GM12878 (cell line): ENCODE data around the gene CUL4A. TPM values are rescaled to one million over a fixed set of nuclear protein-coding genes. Genes with fewer than 3 reads are reported as not detected.

Experiments
- ATF7 ChIP-seq: fragments of 450-650 bp; IDR thresholded peaks from 2 replicates; pipeline ENCODE4 v1.6.1; 2016; ENCODE audit warnings: low read depth, mild to moderate bottlenecking
- BHLHE40 ChIP-seq, 2 experiments: fragments of 450-650 bp in 1 of 2; IDR thresholded peaks; 2 replicates each; pipeline ENCODE4 v1.6.1; 2011 to 2017; ENCODE audit warnings: low read depth in 2 of 2, borderline replicate concordance in 1 of 2, improper control_type of control experiment in 1 of 2, low read length in 1 of 2, mild to moderate bottlenecking in 1 of 2
- CHD1 ChIP-seq: IDR thresholded peaks from 2 replicates; pipeline ENCODE4 v1.6.1; 2012; ENCODE audit warnings: low read depth, low read length, improper control_type of control experiment
- ETV6 ChIP-seq, 2 experiments: fragments of 450-650 bp in 1 of 2; IDR thresholded peaks in 1 of 2; conservative IDR thresholded peaks in 1 of 2; 2 replicates each; pipeline ENCODE4 v1.6.1; 2014; ENCODE audit warnings: antibody characterized with exemption in 1 of 2, borderline replicate concordance in 1 of 2, low read depth in 1 of 2, mild to moderate bottlenecking in 1 of 2, moderate library complexity in 1 of 2
- EZH2 ChIP-seq: IDR thresholded peaks from 2 replicates; pipeline ENCODE4 v1.6.1; 2012; ENCODE audit warnings: low read depth, mild to moderate bottlenecking, control low read depth, inconsistent platforms, low read length, borderline replicate concordance; ENCODE audit not compliant: control insufficient read depth
- HSF1 ChIP-seq: fragments of 150-350 bp; IDR thresholded peaks from 2 replicates; pipeline ENCODE4 v1.6.1; 2014; ENCODE audit warnings: mild to moderate bottlenecking, low read depth, low read length
- IKZF2 ChIP-seq, 2 experiments: fragments of 450-650 bp; IDR thresholded peaks; 2 replicates each; pipeline ENCODE4 v1.6.1; 2017; ENCODE audit warnings: mild to moderate bottlenecking in 2 of 2, moderate library complexity in 2 of 2
- JUNB ChIP-seq: IDR thresholded peaks from 2 replicates; pipeline ENCODE4 v1.6.1; 2016; ENCODE audit warnings: antibody characterized with exemption, mild to moderate bottlenecking
- MEF2A ChIP-seq: IDR thresholded peaks from 2 replicates; pipeline ENCODE4 v1.6.1; 2011; ENCODE audit warnings: low read depth, mild to moderate bottlenecking, low read length, moderate library complexity; ENCODE audit not compliant: insufficient read depth
- MTA3 ChIP-seq: IDR thresholded peaks from 2 replicates; pipeline ENCODE4 v1.6.1; 2012; ENCODE audit warnings: low read length, inconsistent platforms, borderline replicate concordance
- NR2C1 ChIP-seq: fragments of 450-650 bp; IDR thresholded peaks from 2 replicates; pipeline ENCODE4 v1.6.1; 2017; ENCODE audit warnings: antibody characterized with exemption, mild to moderate bottlenecking, moderate library complexity
- PAX5 ChIP-seq: IDR thresholded peaks from 2 replicates; pipeline ENCODE4 v1.6.1; 2011; ENCODE audit warnings: low read depth, low read length, borderline replicate concordance
- POU2F2 ChIP-seq: IDR thresholded peaks from 3 replicates; pipeline ENCODE4 v1.6.1; 2011; ENCODE audit warnings: low read depth, mild to moderate bottlenecking, low read length, borderline replicate concordance
- RAD51 ChIP-seq: fragments of 450-650 bp; IDR thresholded peaks from 2 replicates; pipeline ENCODE4 v1.6.1; 2016; ENCODE audit warnings: moderate library complexity, mild to moderate bottlenecking, inconsistent platforms
- RELB ChIP-seq: fragments of 450-650 bp; IDR thresholded peaks from 2 replicates; pipeline ENCODE4 v1.6.1; 2017; ENCODE audit warnings: low read depth, mild to moderate bottlenecking, moderate library complexity
- SP1 ChIP-seq: IDR thresholded peaks from one replicate; pipeline ENCODE4 v1.6.1; 2011; ENCODE audit warnings: low read depth, low read length
- SUZ12 ChIP-seq: fragments of 200-600 bp; sonication (generic); IDR thresholded peaks from one replicate; pipeline ENCODE4 v1.6.1; 2018; ENCODE audit warnings: antibody characterized with exemption, mild to moderate bottlenecking; ENCODE audit not compliant: unreplicated experiment
- ZBED1 ChIP-seq: IDR thresholded peaks from 2 replicates; pipeline ENCODE4 v1.6.1; 2016; ENCODE audit warnings: borderline replicate concordance
- ZSCAN29 ChIP-seq: fragments of 450-650 bp; IDR thresholded peaks from 2 replicates; pipeline ENCODE4 v1.6.1; 2017; ENCODE audit warnings: mild to moderate bottlenecking, moderate library complexity
- polyA plus RNA-seq, 11 experiments: library from polyadenylated mRNA; depleted of rRNA in 4 of 11; unstranded in 6 of 11; stranded (reverse) in 5 of 11; fragments of >200 nt; fragmentation: Nextera tagmentation in 4 of 11; fragmentation: Illumina TruSeq in 1 of 11; extraction: Ambion mirVana in 4 of 11; extraction: Trizol in 1 of 11; gene quantifications; 1 replicate in 1 of 11; 2 replicates in 10 of 11; pipeline versions ENCODE4 v1.2.1 to v1.2.3, GENCODE V29; 2011 to 2016; ENCODE audit warnings: inconsistent platforms in 2 of 11, missing spikeins in 2 of 11, low read depth in 1 of 11
- total RNA-seq, 4 experiments: library from RNA; depleted of rRNA in 3 of 4; stranded (reverse); fragments of >200 nt in 3 of 4; fragmentation: Illumina TruSeq in 1 of 4; extraction: Trizol in 1 of 4; gene quantifications; 2 replicates each; pipeline versions ENCODE4 v1.2.1 to v1.2.3, GENCODE V29; 2013 to 2021
- TF ChIP-seq, protein P1 (sequence below): fragments of 150-350 bp; IDR thresholded peaks from 2 replicates; pipeline ENCODE4 v1.6.1; 2016; ENCODE audit warnings: low read depth, low read length

CUL4A gene
- total and polyA plus RNA-seq, 10 of the 15 experiments (the other 5 are each of a cell fraction or from before 2014, with no cell fraction given) = 19.7 to 74.3 (median 55.6) TPM

- no peak for TF ChIP-seq HSF1
- no peak for TF ChIP-seq MTA3
- no peak for TF ChIP-seq NR2C1
- TF ChIP-seq EZH2 = no peak
- TF ChIP-seq ZBED1 = no peak
- TF ChIP-seq, protein P1, sequence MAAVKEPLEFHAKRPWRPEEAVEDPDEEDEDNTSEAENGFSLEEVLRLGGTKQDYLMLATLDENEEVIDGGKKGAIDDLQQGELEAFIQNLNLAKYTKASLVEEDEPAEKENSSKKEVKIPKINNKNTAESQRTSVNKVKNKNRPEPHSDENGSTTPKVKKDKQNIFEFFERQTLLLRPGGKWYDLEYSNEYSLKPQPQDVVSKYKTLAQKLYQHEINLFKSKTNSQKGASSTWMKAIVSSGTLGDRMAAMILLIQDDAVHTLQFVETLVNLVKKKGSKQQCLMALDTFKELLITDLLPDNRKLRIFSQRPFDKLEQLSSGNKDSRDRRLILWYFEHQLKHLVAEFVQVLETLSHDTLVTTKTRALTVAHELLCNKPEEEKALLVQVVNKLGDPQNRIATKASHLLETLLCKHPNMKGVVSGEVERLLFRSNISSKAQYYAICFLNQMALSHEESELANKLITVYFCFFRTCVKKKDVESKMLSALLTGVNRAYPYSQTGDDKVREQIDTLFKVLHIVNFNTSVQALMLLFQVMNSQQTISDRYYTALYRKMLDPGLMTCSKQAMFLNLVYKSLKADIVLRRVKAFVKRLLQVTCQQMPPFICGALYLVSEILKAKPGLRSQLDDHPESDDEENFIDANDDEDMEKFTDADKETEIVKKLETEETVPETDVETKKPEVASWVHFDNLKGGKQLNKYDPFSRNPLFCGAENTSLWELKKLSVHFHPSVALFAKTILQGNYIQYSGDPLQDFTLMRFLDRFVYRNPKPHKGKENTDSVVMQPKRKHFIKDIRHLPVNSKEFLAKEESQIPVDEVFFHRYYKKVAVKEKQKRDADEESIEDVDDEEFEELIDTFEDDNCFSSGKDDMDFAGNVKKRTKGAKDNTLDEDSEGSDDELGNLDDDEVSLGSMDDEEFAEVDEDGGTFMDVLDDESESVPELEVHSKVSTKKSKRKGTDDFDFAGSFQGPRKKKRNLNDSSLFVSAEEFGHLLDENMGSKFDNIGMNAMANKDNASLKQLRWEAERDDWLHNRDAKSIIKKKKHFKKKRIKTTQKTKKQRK = no peak
- TF ChIP-seq SP1 = no peak
- TF ChIP-seq BHLHE40 (IDR thresholded peaks at IDR 0.05; ENCODE audit: borderline replicate concordance in 1 of 2, low read depth in 2 of 2, low read length in 1 of 2) = peak; percentile 87 to 94
- TF ChIP-seq PAX5 = peak; percentile 27; the same call in 1 of the 2 replicates
- TF ChIP-seq ATF7 = peak; percentile 69; the same call in 1 of the 2 replicates
- no peak for TF ChIP-seq ETV6 (conservative IDR thresholded peaks at IDR 0.05 in 1 of 2, IDR thresholded peaks at IDR 0.05 in 1 of 2; ENCODE audit: borderline replicate concordance in 1 of 2, low read depth in 1 of 2)
- TF ChIP-seq CHD1 = no peak
- TF ChIP-seq ZSCAN29 = no peak
- TF ChIP-seq RELB = peak; percentile 48; the same call in 1 of the 2 replicates
- no peak for TF ChIP-seq SUZ12
- no peak for TF ChIP-seq MEF2A
- TF ChIP-seq IKZF2 (IDR thresholded peaks at IDR 0.05) = peak; percentile 57 to 60; a peak in 3 of 4 replicates
- TF ChIP-seq RAD51 = peak; percentile 78
- TF ChIP-seq POU2F2 = peak; percentile 85; the same call in 2 of the 3 replicates
- TF ChIP-seq JUNB = no peak
Observed at GRCh38 chr13:113186061-113186900, 23.1 kb upstream of the CUL4A start (continued).
